ENCODE data around the gene DDX28.
"Not testable (repeated sequence)": the region's sequence is repeated elsewhere in the genome, so short reads cannot be mapped to it uniquely, and the experiment has no call there.

The DDX28 gene

GRCh38 chr16:67993207-67994039 lies 29.6 kb downstream of the DDX28 start:
- peak; percentile 82 for DNase-seq

GRCh38 chr16:67992661-67993206 lies 30.3 kb downstream of the DDX28 start:
- no peak for DNase-seq

GRCh38 chr16:67990018-67990386 lies 33.0 kb downstream of the DDX28 start:
- no peak for DNase-seq

GRCh38 chr16:67989322-67990017 lies 33.6 kb downstream of the DDX28 start:
- DNase-seq, result no peak

- DNase-seq, result no peak
These were observed 34.4 kb downstream of the DDX28 start for GRCh38 chr16:67988675-67989074.

GRCh38 chr16:67987460-67988160 lies 35.4 kb downstream of the DDX28 start:
- DNase-seq, result no peak

GRCh38 chr16:67986949-67987348 lies 36.1 kb downstream of the DDX28 start:
- DNase-seq, result no peak

GRCh38 chr16:67982011-67982696 lies 40.9 kb downstream of the DDX28 start:
- DNase-seq, result no peak

- DNase-seq, result no peak
These were observed 42.9 kb downstream of the DDX28 start, which contains the start of gene DPEP3 for GRCh38 chr16:67979955-67980678. DPEP3 (minus strand) TSS chr16:67980499; CDS start chr16:67980380, 119 bp downstream.

- DNase-seq, result no peak
These were observed 45.4 kb downstream of the DDX28 start for GRCh38 chr16:67977469-67978227.

GRCh38 chr16:67977005-67977404 lies 46.0 kb downstream of the DDX28 start:
- DNase-seq, result no peak

GRCh38 chr16:67976205-67976604 lies 46.8 kb downstream of the DDX28 start:
- no peak for DNase-seq

- no peak for DNase-seq
These were observed 47.5 kb downstream of the DDX28 start for GRCh38 chr16:67975321-67976105.

- not testable (repeated sequence) for DNase-seq
These were observed 50.7 kb downstream of the DDX28 start for GRCh38 chr16:67972285-67972684.

- no peak for DNase-seq
These were observed 51.9 kb downstream of the DDX28 start for GRCh38 chr16:67971111-67971510.

All from stimulated activated CD4-positive, alpha-beta T cell treated with anti-CD3 and anti-CD28 coated beads, Interleukin-4, amount 100 ng/mL, for 24 hours (primary cell).